ENCODE data around the gene HIVEP2. TPM values are rescaled to one million over a fixed set of nuclear protein-coding genes. Genes with fewer than 3 reads are reported as not detected.

The HIVEP2 gene
- polyA plus RNA-seq, 2 of the 4 experiments (the other 2 are of a cell fraction): 2.2 to 2.6 TPM

DNA sequence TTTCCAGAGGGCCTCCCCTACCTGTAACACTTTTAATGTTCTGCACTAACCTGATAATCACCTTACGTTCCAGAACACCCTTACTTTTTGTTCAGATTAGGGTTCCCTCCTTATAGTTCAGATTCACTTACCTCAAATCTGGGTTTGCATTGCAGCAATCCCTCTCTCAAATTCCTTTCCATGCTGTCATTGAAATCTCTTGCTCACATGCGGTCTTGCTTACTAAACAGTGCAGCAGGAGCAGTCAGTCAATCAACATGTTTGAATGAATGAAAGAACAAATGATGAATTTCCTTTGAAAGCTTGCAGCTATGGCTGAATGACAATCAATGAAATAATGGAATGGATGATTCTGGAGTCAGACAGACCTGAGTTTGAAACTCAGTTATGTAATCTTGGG, 200.1 kb downstream of the HIVEP2 start:
- TF ChIP-seq RNF2 (IDR thresholded peaks at IDR 0.05; ENCODE audit: borderline replicate concordance, low read depth) (no peak), ESRRA (IDR thresholded peaks at IDR 0.05; ENCODE audit: borderline replicate concordance, low read length) (no peak), FOXS1 (CRISPR knock-in tag; IDR thresholded peaks at IDR 0.05) (no peak)
- DNase-seq (ENCODE audit: low read depth in 1 of 2, low spot score in 1 of 2) (no peak), FAIRE-seq (no peak), ATAC-seq (no peak)
- no peak overlapping the region for H3K27ac ChIP-seq
- no peaks in the 10 kb centered on the region for H3K4me1 ChIP-seq
- POLR2A ChIA-PET: no interaction called here
- H3K4me2 ChIP-seq: no peak overlapping the region
- CTCF ChIA-PET: no interaction called here
- no peak overlapping the region for H3K4me3 ChIP-seq
- no peaks in the 10 kb centered on the region for H3K9me3 ChIP-seq
- WGBS (ENCODE audit: missing lambda C conversion rate): 60% methylated on average over 2 of the region's 2 CpGs

- no peak for ATAC-seq
- no peak for FAIRE-seq
- ChIA-PET CTCF (no interaction called here), POLR2A (no interaction called here)
- H3K4me1 ChIP-seq: no peaks in the 10 kb centered on the region
- H3K9me3 ChIP-seq: no peaks in the 10 kb centered on the region
- DNase-seq (ENCODE audit: low read depth in 1 of 2, low spot score in 1 of 2): no peak
- H3K27ac ChIP-seq: no peak overlapping the region
- H3K4me3 ChIP-seq: no peak overlapping the region
- 59% methylated on average over 4 of the region's 4 CpGs for WGBS (ENCODE audit: missing lambda C conversion rate)
- H3K4me2 ChIP-seq: no peak overlapping the region
- TF ChIP-seq CBX2 (IDR thresholded peaks at IDR 0.05; ENCODE audit: borderline replicate concordance, low read depth): no peak
- TF ChIP-seq EP300 (IDR thresholded peaks at IDR 0.05): no peak
- TF ChIP-seq CHD4 (IDR thresholded peaks at IDR 0.05; ENCODE audit: borderline replicate concordance): no peak
Measured at GRCh38 chr6:142740449-142740848, 204.5 kb downstream of the HIVEP2 start.

GRCh38 chr6:142738731-142739130, 206.2 kb downstream of the HIVEP2 start:
- 29% methylated on average over 2 of the region's 2 CpGs for WGBS (ENCODE audit: missing lambda C conversion rate)
- Histone ChIP-seq H3K4me1 (no peaks in the 10 kb centered on the region), H3K4me3 (no peak overlapping the region), H3K27ac (no peak overlapping the region), H3K4me2 (no peak overlapping the region), H3K9me3 (no peaks in the 10 kb centered on the region)
- CTCF ChIA-PET: no interaction called here
- TF ChIP-seq CHD2 (IDR thresholded peaks at IDR 0.05; ENCODE audit: low read length, partially characterized antibody): no peak
- TF ChIP-seq HES2 (IDR thresholded peaks at IDR 0.05): no peak
- no peak for TF ChIP-seq HOXA7 (CRISPR knock-in tag; IDR thresholded peaks at IDR 0.05)
- TF ChIP-seq RFX5 (IDR thresholded peaks at IDR 0.05): no peak
- no peak for TF ChIP-seq POLR2A (IDR thresholded peaks at IDR 0.05; ENCODE audit: low read length)
- TF ChIP-seq FOSB (CRISPR knock-in tag; IDR thresholded peaks at IDR 0.05): no peak
- POLR2A ChIA-PET: no interaction called here
- DNase-seq (ENCODE audit: low read depth in 1 of 2, low spot score in 1 of 2) (no peak), ATAC-seq (no peak), FAIRE-seq (no peak)

DNA sequence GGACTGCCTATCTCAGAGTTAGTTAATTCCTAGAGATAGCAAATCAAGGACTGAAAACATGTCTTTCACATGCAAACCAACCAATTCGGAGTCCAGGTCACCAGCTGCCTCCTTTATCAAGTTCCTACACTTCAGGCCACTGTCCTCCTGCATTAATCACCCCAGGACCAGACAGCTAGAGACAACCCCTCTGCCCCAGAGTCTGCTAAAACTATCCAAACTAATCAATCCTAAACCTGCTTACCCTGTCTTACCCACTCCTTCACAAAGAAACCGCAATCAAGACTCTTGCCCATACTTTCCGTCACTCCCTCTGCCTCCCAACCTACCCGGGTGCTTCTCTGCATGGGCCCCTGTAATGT, 207.0 kb downstream of the HIVEP2 start:
- ATAC-seq: no peak
- Histone ChIP-seq H3K4me2 (no peak overlapping the region), H3K9me3 (no peaks in the 10 kb centered on the region), H3K27ac (no peak overlapping the region), H3K4me3 (no peak overlapping the region), H3K4me1 (no peaks in the 10 kb centered on the region)
- ChIA-PET POLR2A (no interaction called here), CTCF (interaction anchor here (1.5 kb wide), 1 partner anchor 17 kb away, joined by 3 read pairs; no protein-coding TSS in a partner anchor)
- DNase-seq (ENCODE audit: low read depth in 1 of 2, low spot score in 1 of 2): no peak
- FAIRE-seq: no peak
- TF ChIP-seq CBX2 (IDR thresholded peaks at IDR 0.05; ENCODE audit: borderline replicate concordance, low read depth) (no peak), FOSL2 (IDR thresholded peaks at IDR 0.05) (no peak), FOSL2 (CRISPR knock-in tag; IDR thresholded peaks at IDR 0.05) (no peak), ELK1 (IDR thresholded peaks at IDR 0.05; ENCODE audit: low read depth, low read length) (no peak), RNF2 (IDR thresholded peaks at IDR 0.05; ENCODE audit: borderline replicate concordance, low read depth) (no peak), RARB (CRISPR knock-in tag; IDR thresholded peaks at IDR 0.05) (no peak), EHF (CRISPR knock-in tag; IDR thresholded peaks at IDR 0.05) (no peak), JUNB (IDR thresholded peaks at IDR 0.05) (no peak), EHMT2 (IDR thresholded peaks at IDR 0.05; ENCODE audit: low read depth) (no peak), FOXS1 (CRISPR knock-in tag; IDR thresholded peaks at IDR 0.05) (no peak), MAZ (IDR thresholded peaks at IDR 0.05; ENCODE audit: borderline replicate concordance, low read depth, low read length) (no peak)
- TF ChIP-seq, protein P1, sequence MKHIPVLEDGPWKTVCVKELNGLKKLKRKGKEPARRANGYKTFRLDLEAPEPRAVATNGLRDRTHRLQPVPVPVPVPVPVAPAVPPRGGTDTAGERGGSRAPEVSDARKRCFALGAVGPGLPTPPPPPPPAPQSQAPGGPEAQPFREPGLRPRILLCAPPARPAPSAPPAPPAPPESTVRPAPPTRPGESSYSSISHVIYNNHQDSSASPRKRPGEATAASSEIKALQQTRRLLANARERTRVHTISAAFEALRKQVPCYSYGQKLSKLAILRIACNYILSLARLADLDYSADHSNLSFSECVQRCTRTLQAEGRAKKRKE (CRISPR knock-in tag; IDR thresholded peaks at IDR 0.05; ENCODE audit: low read depth): no peak
- WGBS (ENCODE audit: missing lambda C conversion rate): 64% methylated on average over 4 of the region's 4 CpGs
